ENCODE results near the gene MYO1D.
"Not testable (repeated sequence)": the region's sequence is repeated elsewhere in the genome, so short reads cannot be mapped to it uniquely, and the experiment has no call there.

Gene MYO1D

GRCh38 chr17:32894245-32894644 lies 17.3 kb upstream of the MYO1D start:
- no peak for DNase-seq (ENCODE audit: low read depth in 2 of 2)

GRCh38 chr17:32887410-32887809 lies 10.5 kb upstream of the MYO1D start:
- DNase-seq (ENCODE audit: low read depth in 2 of 2): not testable (repeated sequence)

- DNase-seq (ENCODE audit: low read depth in 2 of 2): not testable (repeated sequence)
Measured at GRCh38 chr17:32886951-32887350, 10.0 kb upstream of the MYO1D start.

- DNase-seq (ENCODE audit: low read depth in 2 of 2): peak in 1 of 2 donors; percentile 25
Measured at GRCh38 chr17:32882734-32883133, 5.8 kb upstream of the MYO1D start.

- DNase-seq (ENCODE audit: low read depth in 2 of 2): no peak
Measured at GRCh38 chr17:32882029-32882428, 5.1 kb upstream of the MYO1D start.

- DNase-seq (ENCODE audit: low read depth in 2 of 2): no peak
Measured at GRCh38 chr17:32880671-32881453, 3.9 kb upstream of the MYO1D start.

- DNase-seq (ENCODE audit: low read depth in 2 of 2): no peak
Measured at GRCh38 chr17:32879134-32879533, 2.2 kb upstream of the MYO1D start.

- DNase-seq (ENCODE audit: low read depth in 2 of 2): no peak
Measured at GRCh38 chr17:32878211-32878610, 1.3 kb upstream of the MYO1D start.

- DNase-seq (ENCODE audit: low read depth in 2 of 2): peak; percentile 80 to 89
Measured at GRCh38 chr17:32877164-32877764, 340 bp upstream of the MYO1D start.

GRCh38 chr17:32875923-32876416 lies 954 bp downstream of the MYO1D start:
- no peak for DNase-seq (ENCODE audit: low read depth in 2 of 2)

GRCh38 chr17:32875230-32875917 lies 1.6 kb downstream of the MYO1D start:
- DNase-seq (ENCODE audit: low read depth in 2 of 2): no peak

GRCh38 chr17:32873114-32873513 lies 3.8 kb downstream of the MYO1D start:
- DNase-seq (ENCODE audit: low read depth in 2 of 2): no peak

GRCh38 chr17:32871746-32872145 lies 5.2 kb downstream of the MYO1D start:
- no peak for DNase-seq (ENCODE audit: low read depth in 2 of 2)

- DNase-seq (ENCODE audit: low read depth in 2 of 2): no peak
Measured at GRCh38 chr17:32870969-32871368, 6.0 kb downstream of the MYO1D start.

- no peak for DNase-seq (ENCODE audit: low read depth in 2 of 2)
Measured at GRCh38 chr17:32870027-32870670, 6.8 kb downstream of the MYO1D start.

- no peak for DNase-seq (ENCODE audit: low read depth in 2 of 2)
Measured at GRCh38 chr17:32869345-32870026, 7.4 kb downstream of the MYO1D start.

GRCh38 chr17:32865141-32865540 lies 11.8 kb downstream of the MYO1D start:
- DNase-seq (ENCODE audit: low read depth in 2 of 2): no peak

- DNase-seq (ENCODE audit: low read depth in 2 of 2): no peak
Measured at GRCh38 chr17:32863559-32863958, 13.4 kb downstream of the MYO1D start.

- no peak for DNase-seq (ENCODE audit: low read depth in 2 of 2)
Measured at GRCh38 chr17:32862940-32863339, 14.0 kb downstream of the MYO1D start.

- DNase-seq (ENCODE audit: low read depth in 2 of 2): no peak
Measured at GRCh38 chr17:32861981-32862380, 14.9 kb downstream of the MYO1D start.

- no peak for DNase-seq (ENCODE audit: low read depth in 2 of 2)
Measured at GRCh38 chr17:32859857-32860525, 16.9 kb downstream of the MYO1D start.

All from stimulated activated CD4-positive, alpha-beta T cell treated with anti-CD3 and anti-CD28 coated beads, Interleukin-15, amount 100 ng/mL, for 48 hours (primary cell).